ENCODE data around the gene ECPAS.

- TF ChIP-seq CTCF (IDR thresholded peaks at IDR 0.05): no peak
- TF ChIP-seq POLR2AphosphoS5 (IDR thresholded peaks at IDR 0.05; ENCODE audit: low read depth, low read length): no peak
- TF ChIP-seq REST (IDR thresholded peaks at IDR 0.05; ENCODE audit: insufficient read depth in 1 of 2, low read depth in 2 of 2, low read length in 1 of 2): no peak
These were observed 72.9 kb downstream of the ECPAS start for GRCh38 chr9:111411266-111411665.
